ENCODE results near the gene TBC1D2.

The TBC1D2 gene

GRCh38 chr9:98158071-98158831 lies 97.2 kb downstream of the TBC1D2 start:
- no peak overlapping the region for H3K9ac ChIP-seq (ENCODE audit: low read length)
- H3K36me3 ChIP-seq (replicated peaks; ENCODE audit: low read depth, low read length) = no peaks in the 10 kb centered on the region
- no peaks in the 10 kb centered on the region for H3K9me3 ChIP-seq (ENCODE audit: insufficient read depth, low read length)
- H3K27ac ChIP-seq (ENCODE audit: low read length) = no peak overlapping the region
- H2AFZ ChIP-seq (ENCODE audit: low read depth, low read length) = no peak overlapping the region
- no peak overlapping the region for H3K4me2 ChIP-seq (ENCODE audit: low read length)
- no peak for TF ChIP-seq EZH2phosphoT487 (IDR thresholded peaks at IDR 0.05; ENCODE audit: low read depth)
- TF ChIP-seq CTCF (IDR thresholded peaks at IDR 0.05; ENCODE audit: low read depth, low read length) = no peak
- no peaks in the 10 kb centered on the region for H4K20me1 ChIP-seq (ENCODE audit: insufficient read depth, low read length)
- no peaks in the 10 kb centered on the region for H3K27me3 ChIP-seq (ENCODE audit: low read depth, low read length)
- no peak overlapping the region for H3K4me3 ChIP-seq (ENCODE audit: low read length)
- H3K79me2 ChIP-seq (ENCODE audit: low read length) = no peaks in the 10 kb centered on the region
- H3K4me1 ChIP-seq (ENCODE audit: low read length) = no peaks in the 10 kb centered on the region

- Histone ChIP-seq H3K27ac (ENCODE audit: low read length) (no peak overlapping the region), H3K4me3 (ENCODE audit: low read length) (no peak overlapping the region), H4K20me1 (ENCODE audit: insufficient read depth, low read length) (no peaks in the 10 kb centered on the region)
Measured at GRCh38 chr9:98157372-98157771, 98.1 kb downstream of the TBC1D2 start.

GRCh38 chr9:98154678-98155077 lies 100.8 kb downstream of the TBC1D2 start:
- Histone ChIP-seq H4K20me1 (ENCODE audit: insufficient read depth, low read length) (no peaks in the 10 kb centered on the region), H3K27me3 (ENCODE audit: low read depth, low read length) (no peaks in the 10 kb centered on the region), H3K27ac (ENCODE audit: low read length) (no peak overlapping the region), H3K9ac (ENCODE audit: low read length) (no peak overlapping the region), H3K4me2 (ENCODE audit: low read length) (no peak overlapping the region), H3K79me2 (ENCODE audit: low read length) (no peaks in the 10 kb centered on the region), H3K36me3 (replicated peaks; ENCODE audit: low read depth, low read length) (no peaks in the 10 kb centered on the region), H3K4me3 (ENCODE audit: low read length) (no peak overlapping the region), H3K9me3 (ENCODE audit: insufficient read depth, low read length) (no peaks in the 10 kb centered on the region), H3K4me1 (ENCODE audit: low read length) (peaks cover 10% of the 10 kb centered on the region), H2AFZ (ENCODE audit: low read depth, low read length) (no peak overlapping the region)
- no peak for TF ChIP-seq CTCF (IDR thresholded peaks at IDR 0.05; ENCODE audit: low read depth, low read length)
- no peak for TF ChIP-seq EZH2phosphoT487 (IDR thresholded peaks at IDR 0.05; ENCODE audit: low read depth)

More at GRCh38 chr9:98157372-98157771, 98.1 kb downstream of the TBC1D2 start:
- Histone ChIP-seq H3K79me2 (ENCODE audit: low read length) (no peaks in the 10 kb centered on the region), H3K9me3 (ENCODE audit: insufficient read depth, low read length) (no peaks in the 10 kb centered on the region), H3K27me3 (ENCODE audit: low read depth, low read length) (no peaks in the 10 kb centered on the region), H3K36me3 (replicated peaks; ENCODE audit: low read depth, low read length) (no peaks in the 10 kb centered on the region), H3K4me2 (ENCODE audit: low read length) (no peak overlapping the region), H2AFZ (ENCODE audit: low read depth, low read length) (no peak overlapping the region), H3K4me1 (ENCODE audit: low read length) (no peaks in the 10 kb centered on the region), H3K9ac (ENCODE audit: low read length) (no peak overlapping the region)
- no peak for TF ChIP-seq EZH2phosphoT487 (IDR thresholded peaks at IDR 0.05; ENCODE audit: low read depth)
- no peak for TF ChIP-seq CTCF (IDR thresholded peaks at IDR 0.05; ENCODE audit: low read depth, low read length)

- TF ChIP-seq CTCF (IDR thresholded peaks at IDR 0.05; ENCODE audit: low read depth, low read length) (no peak), EZH2phosphoT487 (IDR thresholded peaks at IDR 0.05; ENCODE audit: low read depth) (no peak)
- H3K4me1 ChIP-seq (ENCODE audit: low read length) = peaks cover 13% of the 10 kb centered on the region
Measured at GRCh38 chr9:98152526-98152925, 102.9 kb downstream of the TBC1D2 start.

More at GRCh38 chr9:98152526-98152925, 102.9 kb downstream of the TBC1D2 start:
- Histone ChIP-seq H3K27me3 (ENCODE audit: low read depth, low read length) (peaks cover 4% of the 10 kb centered on the region; the same call in 1 of the 2 replicates), H3K4me2 (ENCODE audit: low read length) (no peak overlapping the region), H3K9me3 (ENCODE audit: insufficient read depth, low read length) (no peaks in the 10 kb centered on the region), H3K79me2 (ENCODE audit: low read length) (no peaks in the 10 kb centered on the region), H4K20me1 (ENCODE audit: insufficient read depth, low read length) (no peaks in the 10 kb centered on the region), H3K9ac (ENCODE audit: low read length) (no peak overlapping the region), H2AFZ (ENCODE audit: low read depth, low read length) (no peak overlapping the region), H3K27ac (ENCODE audit: low read length) (no peak overlapping the region), H3K4me3 (ENCODE audit: low read length) (no peak overlapping the region), H3K36me3 (replicated peaks; ENCODE audit: low read depth, low read length) (no peaks in the 10 kb centered on the region)
